Measurements from ENCODE around the gene EGFL7. TPM values are rescaled to one million over a fixed set of nuclear protein-coding genes. Genes with fewer than 3 reads are reported as not detected.

The EGFL7 gene
- total RNA-seq, 1 donor from 2014 or later: 72.0 TPM

- peak; percentile 37 for ATAC-seq
- intact Hi-C loops (cut with DNase I): loop anchor here (1.0 kb wide), 1 partner anchor 9 kb away; no protein-coding TSS in a partner anchor
Observed at GRCh38 chr9:136655536-136656182, 7.1 kb upstream of the EGFL7 start.

GRCh38 chr9:136656183-136656738, 6.5 kb upstream of the EGFL7 start:
- intact Hi-C loops (cut with DNase I): loop anchor here (1.0 kb wide), 1 partner anchor 10 kb away; no protein-coding TSS in a partner anchor
- DNase-seq (ENCODE audit: missing footprints) (no peak), ATAC-seq (peak; percentile 1)

More at GRCh38 chr9:136655536-136656182, 7.1 kb upstream of the EGFL7 start:
- DNase-seq (ENCODE audit: missing footprints): no peak

DNA sequence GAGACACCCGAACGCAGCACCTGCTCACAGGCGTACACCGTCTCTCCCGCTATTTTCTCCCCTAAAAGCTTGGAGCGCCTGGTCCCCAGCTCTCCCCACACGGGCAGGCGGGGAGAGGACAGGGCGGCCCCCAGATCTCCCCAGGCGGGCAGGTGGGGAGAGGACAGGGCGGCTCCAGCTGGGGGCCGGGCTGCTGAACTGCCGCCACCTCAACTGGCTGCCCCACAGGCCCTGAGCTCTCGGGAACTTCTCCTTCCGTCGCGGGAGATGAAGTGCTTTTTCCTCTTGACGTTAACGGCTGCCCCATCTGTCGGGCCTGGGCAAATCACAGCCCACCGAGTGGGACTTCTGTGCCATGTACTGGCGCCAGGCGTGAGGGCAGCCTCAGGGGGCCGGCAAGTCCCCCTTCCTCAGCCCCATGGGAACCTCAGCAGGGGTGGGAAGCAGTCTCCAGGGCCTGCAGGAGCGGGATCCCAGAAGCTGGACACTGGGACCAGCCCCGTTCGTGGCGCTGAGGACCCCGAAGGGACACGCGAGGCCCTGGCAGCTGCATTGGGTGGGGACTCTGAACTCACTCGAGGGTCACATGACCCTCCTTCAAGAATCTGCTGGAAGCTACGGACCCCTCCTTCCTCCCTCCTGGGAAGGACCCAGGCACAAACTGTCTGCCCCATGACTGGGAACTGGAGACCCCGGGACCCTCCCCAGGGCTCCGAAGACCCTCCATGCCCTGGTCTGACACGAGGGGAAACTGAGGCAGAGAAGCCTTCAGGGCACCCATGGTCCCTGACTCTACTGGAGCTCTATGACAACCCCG, 5.7 kb upstream of the EGFL7 start:
- intact Hi-C loops (cut with DNase I): loop anchor here (1.0 kb wide), 1 partner anchor 11 kb away; no protein-coding TSS in a partner anchor
- DNase-seq (ENCODE audit: missing footprints) (no peak), ATAC-seq (no peak)

GRCh38 chr9:136657974-136658848, 4.5 kb upstream of the EGFL7 start:
- intact Hi-C loops (cut with DNase I): no loop called here
- ATAC-seq: no peak
- no peak for DNase-seq (ENCODE audit: missing footprints)

DNA sequence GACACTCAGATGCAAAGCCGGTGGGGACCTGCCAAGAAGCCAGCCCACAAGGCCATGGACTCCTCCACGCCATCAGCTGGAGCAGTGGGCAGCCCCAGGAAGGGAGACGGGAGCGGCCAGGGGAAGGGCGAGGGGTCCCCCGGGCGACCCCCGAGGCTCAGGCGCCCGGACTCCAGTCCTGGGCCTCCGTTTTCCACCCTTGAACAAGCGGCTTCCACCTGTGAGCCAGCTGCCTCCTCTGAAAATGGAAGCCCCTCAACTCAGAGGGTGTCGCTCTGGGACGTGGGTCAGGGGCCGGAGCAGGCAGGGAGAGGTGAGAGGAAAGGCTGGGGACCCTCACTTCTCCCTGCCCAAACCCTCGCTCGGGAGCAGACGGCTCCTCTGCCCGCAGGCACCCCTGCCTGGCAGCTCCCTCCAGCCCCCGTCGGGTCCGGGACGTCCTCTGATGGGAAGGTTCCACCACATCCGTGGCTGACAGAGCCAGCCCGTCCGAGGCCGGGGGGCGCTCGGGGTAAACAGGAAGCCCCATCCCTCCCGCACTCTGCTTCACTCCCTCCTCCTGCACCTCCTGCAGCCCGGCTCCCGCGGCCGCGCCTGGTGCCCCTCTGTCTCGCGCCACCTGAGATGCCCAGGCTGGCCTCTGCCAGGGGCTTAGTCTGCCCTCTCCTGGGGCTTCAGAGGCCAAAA, 3.7 kb upstream of the EGFL7 start:
- intact Hi-C loops (cut with DNase I): no loop called here
- no peak for DNase-seq (ENCODE audit: missing footprints)
- ATAC-seq: no peak

DNA sequence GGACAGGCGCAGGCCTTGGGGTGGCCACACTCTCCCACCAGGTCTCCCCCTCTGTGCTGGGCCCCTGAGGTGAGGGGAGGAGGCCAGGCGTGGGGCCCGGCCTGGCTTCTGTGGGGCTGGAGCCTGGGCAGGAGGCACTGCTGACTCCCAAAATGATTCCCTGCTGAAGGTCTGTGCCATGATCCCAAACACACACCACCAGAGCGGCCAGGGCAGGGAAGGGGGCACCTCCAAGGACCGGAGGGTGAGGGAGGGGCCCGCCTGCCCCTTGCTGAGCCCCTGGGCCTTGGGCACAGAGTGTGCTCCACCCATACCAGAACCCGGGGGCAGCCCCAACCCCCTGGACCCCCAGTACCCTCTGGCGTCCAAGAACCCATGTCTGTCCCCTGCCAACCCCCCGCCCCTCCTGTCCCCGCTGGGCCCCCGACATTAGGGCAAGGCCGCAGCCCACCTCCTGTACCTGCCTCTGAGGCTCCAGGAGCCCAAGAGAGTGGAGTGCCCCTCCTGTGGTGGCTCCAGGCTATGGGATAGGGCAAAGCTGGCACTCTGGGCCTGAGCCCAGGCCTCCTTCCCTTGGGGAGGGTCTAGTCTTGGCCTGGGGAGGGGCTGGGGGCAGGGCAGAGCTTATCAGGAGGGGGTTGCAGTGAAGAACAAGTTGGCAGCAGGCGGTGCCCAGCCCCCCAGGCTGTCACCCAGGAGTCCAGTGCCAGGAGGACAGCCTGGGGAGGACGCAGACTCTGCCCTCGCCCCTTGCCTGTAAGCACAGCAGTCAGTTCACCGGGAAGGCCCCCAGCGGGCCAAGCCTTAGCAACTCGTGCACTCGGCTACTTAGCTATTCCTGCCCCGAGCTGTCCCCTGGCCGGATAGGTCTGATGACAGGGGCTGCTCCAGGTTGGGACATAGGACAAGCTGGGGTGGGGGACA, 2.6 kb upstream of the EGFL7 start:
- intact Hi-C loops (cut with DNase I): no loop called here
- ATAC-seq (no peak), DNase-seq (ENCODE audit: missing footprints) (peak; percentile 69)

DNA sequence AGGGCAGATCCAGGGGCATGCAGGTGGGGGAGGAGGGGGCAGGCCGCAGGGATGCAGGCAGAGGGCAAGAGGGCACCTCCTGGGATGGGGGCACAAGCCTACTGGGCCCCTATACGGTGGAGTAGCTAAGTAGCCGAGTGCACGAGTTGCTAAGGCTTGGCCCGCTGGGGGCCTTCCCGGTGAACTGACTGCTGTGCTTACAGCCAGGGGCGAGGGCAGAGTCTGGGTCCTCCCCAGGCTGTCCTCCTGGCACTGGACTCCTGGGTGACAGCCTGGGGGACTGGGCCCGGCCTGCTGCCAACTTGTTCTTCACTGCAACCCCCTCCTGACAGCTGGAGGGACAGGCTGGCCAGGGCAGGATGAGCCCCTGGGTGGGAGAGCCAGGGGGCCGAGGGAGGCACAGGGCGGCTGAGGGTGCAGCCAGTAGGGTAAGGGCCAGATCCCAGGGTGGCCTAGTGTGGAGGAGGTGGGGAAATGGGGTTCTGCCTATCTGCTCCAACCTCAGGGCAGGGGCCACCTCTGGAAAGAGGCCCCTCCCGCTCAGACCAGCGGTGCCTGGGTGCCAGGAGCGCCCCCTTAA, 1.7 kb upstream of the EGFL7 start:
- ATAC-seq (no peak), DNase-seq (ENCODE audit: missing footprints) (no peak)
- intact Hi-C loops (cut with DNase I): no loop called here

DNA sequence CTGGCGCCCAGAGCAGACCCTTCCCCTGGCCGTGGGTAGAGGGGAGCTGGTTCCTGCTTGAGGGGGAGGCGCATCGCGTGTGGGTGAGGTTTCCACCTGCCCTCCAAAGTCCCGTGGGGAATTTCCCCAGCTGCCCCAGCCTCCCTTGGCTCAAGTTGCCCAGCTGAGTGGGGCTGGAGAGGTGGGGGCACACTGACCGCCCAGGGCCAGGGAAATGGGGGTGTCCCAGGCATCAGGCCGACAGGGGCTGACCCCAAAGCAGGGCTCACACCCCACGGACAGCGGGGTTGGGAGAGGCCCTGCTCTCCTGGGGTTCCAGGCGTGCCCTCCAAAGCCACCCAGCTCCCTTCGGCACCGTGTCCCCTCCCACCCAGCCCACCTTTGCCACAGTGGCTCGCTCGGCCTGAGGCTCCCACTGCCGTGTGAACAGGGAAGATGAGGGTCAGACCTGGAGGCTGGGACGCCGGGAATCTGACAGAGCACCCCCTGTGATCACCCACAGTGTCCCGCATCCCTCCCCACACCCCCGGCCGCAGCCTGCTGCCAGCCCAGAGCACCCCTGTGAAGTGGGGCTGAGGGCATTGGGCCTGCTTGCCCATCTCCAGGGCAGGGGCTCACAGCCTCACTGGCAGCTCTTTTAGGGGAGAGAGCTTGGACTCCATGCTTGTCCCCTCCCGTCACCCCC, 933 bp upstream of the EGFL7 start:
- intact Hi-C loops (cut with DNase I): loop anchor here (2.0 kb wide), 1 partner anchor 17 kb away; no protein-coding TSS in a partner anchor
- no peak for ATAC-seq
- DNase-seq (ENCODE audit: missing footprints): no peak

DNA sequence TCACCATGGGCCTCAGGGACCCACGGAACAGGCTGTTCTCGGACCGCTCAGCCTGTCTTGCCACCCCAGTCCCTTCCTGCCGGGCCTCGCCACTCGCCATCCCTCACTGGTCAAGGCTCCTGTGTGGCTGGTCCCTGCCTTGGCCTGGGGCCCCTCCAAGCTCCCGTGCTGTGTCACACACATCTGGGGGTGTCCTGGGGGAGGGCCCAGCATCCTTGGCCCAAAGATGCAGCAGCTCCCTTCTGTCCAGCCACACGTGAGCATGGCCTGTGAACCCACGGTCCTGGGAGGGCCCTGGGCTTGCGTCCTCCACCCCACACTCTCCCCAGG, 425 bp upstream of the EGFL7 start:
- DNase-seq (ENCODE audit: missing footprints) (no peak), ATAC-seq (no peak)
- intact Hi-C loops (cut with DNase I): loop anchor here (2.0 kb wide), 1 partner anchor 17 kb away; no protein-coding TSS in a partner anchor

GRCh38 chr9:136664000-136664915, 1.5 kb downstream of the EGFL7 start:
- no peak for DNase-seq (ENCODE audit: missing footprints)
- no peak for ATAC-seq
- intact Hi-C loops (cut with DNase I): loop anchor here (2.0 kb wide), 1 partner anchor 19 kb away; no protein-coding TSS in a partner anchor

DNA sequence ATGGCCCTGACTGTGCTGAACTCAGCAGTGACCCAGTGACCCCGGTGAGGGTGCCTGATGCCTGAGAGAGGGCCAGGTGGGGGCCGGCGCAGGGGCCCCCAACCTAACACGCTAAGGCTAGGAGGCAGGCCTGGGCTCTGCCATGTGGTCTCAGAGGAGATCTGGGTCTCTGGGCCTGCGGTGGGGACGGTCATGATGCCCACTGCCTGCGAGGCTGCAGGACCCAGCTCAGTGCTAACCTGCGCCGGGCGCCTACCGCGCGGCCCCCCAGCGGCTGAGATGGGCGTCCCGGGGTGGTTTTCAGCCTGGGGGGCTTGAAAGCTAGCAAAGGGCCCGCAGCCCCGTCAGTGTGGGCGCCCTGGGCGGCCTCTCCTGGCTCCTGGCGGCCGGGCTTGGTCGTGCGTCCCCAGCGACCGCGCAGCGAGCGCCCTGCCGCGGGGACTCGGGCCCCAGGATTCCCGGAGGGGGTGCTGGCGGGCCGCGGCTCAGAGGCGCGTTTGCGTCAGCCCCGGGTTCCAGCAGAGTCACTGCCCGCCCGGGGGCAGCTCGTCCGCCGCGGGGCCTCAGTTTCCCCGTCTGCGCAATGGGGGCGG, 2.5 kb downstream of the EGFL7 start:
- ATAC-seq (no peak), DNase-seq (ENCODE audit: missing footprints) (no peak)
- intact Hi-C loops (cut with DNase I): no loop called here

DNA sequence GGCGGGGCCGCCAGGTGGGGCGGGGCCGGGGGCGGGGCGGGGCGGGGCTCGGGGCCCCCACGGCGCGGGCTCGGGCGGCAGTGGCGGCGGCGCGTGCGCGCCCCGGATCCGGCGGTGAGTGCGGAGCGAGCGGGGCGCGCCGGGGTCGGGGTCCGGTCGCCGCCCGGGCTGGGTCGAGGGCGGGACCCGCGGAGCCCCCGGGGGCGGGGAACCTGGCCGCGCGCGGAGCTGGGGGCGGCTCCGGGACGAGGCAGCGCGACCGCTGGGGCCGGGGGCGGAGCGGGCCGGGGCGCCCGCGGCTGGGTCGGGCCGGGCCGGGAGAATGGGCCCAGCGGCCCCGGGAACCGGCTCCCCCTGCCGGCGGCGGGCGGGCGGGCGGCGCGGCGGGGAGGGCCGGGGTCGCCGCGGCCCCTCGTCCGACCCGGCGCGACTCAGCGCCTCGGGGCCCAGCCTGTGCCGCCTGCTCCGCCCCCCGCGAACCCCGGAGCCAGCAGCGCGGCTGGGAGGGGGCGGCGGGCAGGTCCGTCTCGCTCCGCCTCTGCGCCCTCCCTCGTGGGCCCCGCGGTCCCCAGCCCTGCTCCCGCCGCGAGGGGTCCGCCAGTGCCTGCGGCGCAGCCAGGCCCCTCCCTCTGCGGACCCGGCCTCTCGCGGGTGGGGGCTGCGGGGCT, 3.1 kb downstream of the EGFL7 start:
- intact Hi-C loops (cut with DNase I): no loop called here
- no peak for ATAC-seq
- no peak for DNase-seq (ENCODE audit: missing footprints)

DNA sequence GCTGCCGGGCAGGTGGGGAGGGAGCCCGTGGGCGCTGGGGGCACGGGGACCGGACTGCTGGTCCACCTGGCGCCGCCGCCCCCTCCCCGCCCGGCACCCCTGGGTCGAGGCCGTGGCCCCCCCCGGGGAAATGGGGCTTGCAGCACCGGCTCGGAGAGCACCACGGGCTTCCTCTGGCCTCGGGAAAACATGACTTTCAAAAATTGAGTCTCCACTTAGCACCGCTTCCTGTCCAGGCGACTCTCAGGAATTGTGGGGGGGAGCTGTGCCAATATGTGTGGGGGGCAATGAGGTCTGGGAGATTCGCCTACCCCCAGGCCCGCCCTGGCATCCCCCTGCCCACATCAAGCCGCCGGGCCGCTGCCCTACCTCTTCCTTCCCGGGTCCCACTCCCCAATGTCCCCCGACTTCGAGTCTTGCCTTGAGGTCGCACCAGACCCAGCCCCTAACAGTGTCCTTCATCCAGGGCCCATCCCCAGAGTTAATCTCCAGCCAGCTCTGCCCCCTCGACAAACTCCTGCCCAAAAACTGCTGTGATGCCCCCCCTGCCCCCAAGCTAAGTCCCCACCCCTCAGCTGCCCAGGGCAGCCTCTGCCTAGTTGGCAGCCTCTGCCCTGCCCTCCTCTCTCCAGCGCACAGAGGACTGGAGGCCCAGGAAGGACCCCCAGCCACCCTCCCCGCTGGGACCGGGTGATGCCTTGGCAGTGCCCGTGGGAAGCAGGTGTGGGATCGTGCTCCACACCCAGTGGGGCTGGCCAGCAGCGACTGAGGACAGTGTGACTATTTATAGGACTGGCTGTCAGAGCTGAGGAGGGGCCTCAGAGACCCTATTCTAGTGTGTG, 3.9 kb downstream of the EGFL7 start:
- ATAC-seq (no peak), DNase-seq (ENCODE audit: missing footprints) (peak; percentile 67)
- intact Hi-C loops (cut with DNase I): no loop called here
